ENCODE results near the gene GINS2.

GRCh38 chr16:85636234-85636812 is 52.4 kb downstream of the GINS2 start:
- no peak for TF ChIP-seq CTCF (IDR thresholded peaks at IDR 0.05)
- TF ChIP-seq, protein P1, sequence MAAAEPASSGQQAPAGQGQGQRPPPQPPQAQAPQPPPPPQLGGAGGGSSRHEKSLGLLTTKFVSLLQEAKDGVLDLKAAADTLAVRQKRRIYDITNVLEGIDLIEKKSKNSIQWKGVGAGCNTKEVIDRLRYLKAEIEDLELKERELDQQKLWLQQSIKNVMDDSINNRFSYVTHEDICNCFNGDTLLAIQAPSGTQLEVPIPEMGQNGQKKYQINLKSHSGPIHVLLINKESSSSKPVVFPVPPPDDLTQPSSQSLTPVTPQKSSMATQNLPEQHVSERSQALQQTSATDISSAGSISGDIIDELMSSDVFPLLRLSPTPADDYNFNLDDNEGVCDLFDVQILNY (CRISPR knock-in tag; IDR thresholded peaks at IDR 0.05) = no peak
- TF ChIP-seq, protein P2, sequence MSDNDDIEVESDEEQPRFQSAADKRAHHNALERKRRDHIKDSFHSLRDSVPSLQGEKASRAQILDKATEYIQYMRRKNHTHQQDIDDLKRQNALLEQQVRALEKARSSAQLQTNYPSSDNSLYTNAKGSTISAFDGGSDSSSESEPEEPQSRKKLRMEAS (CRISPR knock-in tag; IDR thresholded peaks at IDR 0.05) = no peak
- TF ChIP-seq NFYB (CRISPR knock-in tag; conservative IDR thresholded peaks at IDR 0.05; ENCODE audit: low read depth) = no peak
- TF ChIP-seq, protein P3, sequence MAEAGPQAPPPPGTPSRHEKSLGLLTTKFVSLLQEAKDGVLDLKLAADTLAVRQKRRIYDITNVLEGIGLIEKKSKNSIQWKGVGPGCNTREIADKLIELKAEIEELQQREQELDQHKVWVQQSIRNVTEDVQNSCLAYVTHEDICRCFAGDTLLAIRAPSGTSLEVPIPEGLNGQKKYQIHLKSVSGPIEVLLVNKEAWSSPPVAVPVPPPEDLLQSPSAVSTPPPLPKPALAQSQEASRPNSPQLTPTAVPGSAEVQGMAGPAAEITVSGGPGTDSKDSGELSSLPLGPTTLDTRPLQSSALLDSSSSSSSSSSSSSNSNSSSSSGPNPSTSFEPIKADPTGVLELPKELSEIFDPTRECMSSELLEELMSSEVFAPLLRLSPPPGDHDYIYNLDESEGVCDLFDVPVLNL (CRISPR knock-in tag; IDR thresholded peaks at IDR 0.05; ENCODE audit: borderline replicate concordance, low read depth) = no peak
- TF ChIP-seq ZNF317 (CRISPR knock-in tag; IDR thresholded peaks at IDR 0.05; ENCODE audit: borderline replicate concordance, low read depth) = no peak
- no peak for TF ChIP-seq FOXJ3 (CRISPR knock-in tag; IDR thresholded peaks at IDR 0.05; ENCODE audit: borderline replicate concordance)
